Osteoblast (primary cell): Measurements from ENCODE around the gene SERINC3. TPM values are rescaled to one million over a fixed set of nuclear protein-coding genes. Genes with fewer than 3 reads are reported as not detected.

Experiments used
- DNase-seq: peaks from one replicate; pipeline ENCODE4 v3.0.0; 2011; ENCODE audit warnings: low spot score, mixed read lengths; ENCODE audit not compliant: insufficient read length; ENCODE audit errors: missing footprints
- H2AFZ ChIP-seq: 2 replicates; pipeline ENCODE4 v1.6.0; 2011; ENCODE audit warnings: mild to moderate bottlenecking, low read length
- H3K27ac ChIP-seq: 2 replicates; pipeline ENCODE4 v1.5.1; 2011; ENCODE audit warnings: mild to moderate bottlenecking, low read depth, low read length, moderate library complexity
- H3K27me3 ChIP-seq: 2 replicates; pipeline ENCODE4 v1.6.0; 2012; ENCODE audit warnings: mild to moderate bottlenecking, control low read depth, inconsistent platforms, low read length, moderate library complexity; ENCODE audit not compliant: insufficient read depth
- H3K36me3 ChIP-seq: 2 replicates; pipeline ENCODE4 v1.5.1; 2011; ENCODE audit warnings: mild to moderate bottlenecking, low read length, control low read depth, moderate library complexity; ENCODE audit not compliant: insufficient read depth
- H3K4me1 ChIP-seq: 2 replicates; pipeline ENCODE4 v1.5.1; 2011; ENCODE audit warnings: mild to moderate bottlenecking, low read length, control low read depth, moderate library complexity; ENCODE audit not compliant: insufficient read depth
- H3K4me2 ChIP-seq: 2 replicates; pipeline ENCODE4 v1.6.0; 2011; ENCODE audit warnings: mild to moderate bottlenecking, low read length; ENCODE audit not compliant: insufficient read depth
- H3K4me3 ChIP-seq: fragments of 200-600 bp; sonication (generic); 3 replicates; pipeline ENCODE4 v1.5.1; 2012; ENCODE audit warnings: mild to moderate bottlenecking, low read length, inconsistent platforms; ENCODE audit not compliant: insufficient read depth
- H3K79me2 ChIP-seq: 2 replicates; pipeline ENCODE4 v1.6.0; 2012; ENCODE audit warnings: mild to moderate bottlenecking, low read length, control low read depth, inconsistent platforms; ENCODE audit not compliant: insufficient read depth
- H3K9me3 ChIP-seq: 2 replicates; pipeline ENCODE4 v1.5.1; 2011; ENCODE audit warnings: low read depth, low read length, control low read depth
- H4K20me1 ChIP-seq: 2 replicates; pipeline ENCODE4 v1.6.0; 2012; ENCODE audit warnings: mild to moderate bottlenecking, low read length, control low read depth; ENCODE audit not compliant: insufficient read depth
- total RNA-seq: library from RNA; depleted of rRNA; stranded (reverse); fragments of >200 nt; gene quantifications from 2 replicates; pipeline ENCODE4 v1.2.3, GENCODE V29; 2012
- TF ChIP-seq, protein P1 (sequence below): IDR thresholded peaks from 2 replicates; pipeline ENCODE4 v1.5.1; 2011; ENCODE audit warnings: mild to moderate bottlenecking, low read depth, low read length, moderate library complexity; ENCODE audit errors: extremely low read depth

SERINC3 gene
- total RNA-seq, 1 donor = 167 TPM

DNA sequence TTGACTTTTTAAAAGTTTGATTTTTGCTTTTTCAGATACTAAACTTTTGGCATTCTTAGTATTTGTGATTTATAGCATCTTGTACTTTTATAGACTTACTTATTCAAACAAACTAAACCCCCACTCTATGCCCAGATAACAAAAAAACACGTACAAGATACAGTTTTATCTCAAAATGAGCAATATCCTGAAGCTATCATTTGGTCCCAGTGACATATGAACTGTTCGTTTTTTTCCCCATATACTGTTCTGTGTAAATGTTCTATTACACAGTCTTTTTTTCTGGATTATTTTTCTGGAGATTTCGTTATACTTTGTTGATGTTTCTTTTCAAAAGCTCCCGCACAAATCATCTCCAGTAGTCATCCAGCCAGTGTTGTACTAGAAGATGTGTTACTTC lies 27.3 kb upstream of the SERINC3 start:
- Histone ChIP-seq H3K4me1 (peaks cover 31% of the 10 kb centered on the region), H3K4me2 (peak overlapping the region; percentile 51), H3K79me2 (peaks cover 20% of the 10 kb centered on the region), H2AFZ (no peak overlapping the region), H3K9me3 (no peaks in the 10 kb centered on the region), H4K20me1 (no peaks in the 10 kb centered on the region), H3K27me3 (no peaks in the 10 kb centered on the region), H3K27ac (no peak overlapping the region), H3K4me3 (no peak overlapping the region), H3K36me3 (no peaks in the 10 kb centered on the region)
- TF ChIP-seq, protein P1, sequence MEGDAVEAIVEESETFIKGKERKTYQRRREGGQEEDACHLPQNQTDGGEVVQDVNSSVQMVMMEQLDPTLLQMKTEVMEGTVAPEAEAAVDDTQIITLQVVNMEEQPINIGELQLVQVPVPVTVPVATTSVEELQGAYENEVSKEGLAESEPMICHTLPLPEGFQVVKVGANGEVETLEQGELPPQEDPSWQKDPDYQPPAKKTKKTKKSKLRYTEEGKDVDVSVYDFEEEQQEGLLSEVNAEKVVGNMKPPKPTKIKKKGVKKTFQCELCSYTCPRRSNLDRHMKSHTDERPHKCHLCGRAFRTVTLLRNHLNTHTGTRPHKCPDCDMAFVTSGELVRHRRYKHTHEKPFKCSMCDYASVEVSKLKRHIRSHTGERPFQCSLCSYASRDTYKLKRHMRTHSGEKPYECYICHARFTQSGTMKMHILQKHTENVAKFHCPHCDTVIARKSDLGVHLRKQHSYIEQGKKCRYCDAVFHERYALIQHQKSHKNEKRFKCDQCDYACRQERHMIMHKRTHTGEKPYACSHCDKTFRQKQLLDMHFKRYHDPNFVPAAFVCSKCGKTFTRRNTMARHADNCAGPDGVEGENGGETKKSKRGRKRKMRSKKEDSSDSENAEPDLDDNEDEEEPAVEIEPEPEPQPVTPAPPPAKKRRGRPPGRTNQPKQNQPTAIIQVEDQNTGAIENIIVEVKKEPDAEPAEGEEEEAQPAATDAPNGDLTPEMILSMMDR = no peak
- no peak for DNase-seq

DNA sequence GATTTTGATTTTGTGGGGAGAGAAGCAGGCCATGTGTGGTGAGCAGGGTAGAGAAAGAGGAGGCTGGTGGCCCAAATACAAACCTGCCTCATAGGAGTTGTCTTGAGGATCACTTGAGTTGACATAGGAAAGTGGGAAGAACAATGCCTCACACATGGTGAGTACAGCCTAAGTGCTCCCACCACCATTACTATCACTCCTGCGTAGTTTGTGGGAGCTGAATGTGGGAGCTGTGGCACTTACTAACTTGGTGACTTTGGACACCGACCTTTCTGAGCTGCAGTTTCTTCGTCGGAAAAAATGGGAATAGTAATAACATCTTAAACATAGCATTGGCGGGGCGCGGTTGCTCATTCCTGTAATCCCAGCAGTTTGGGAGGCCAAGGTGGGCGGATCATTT lies 25.5 kb upstream of the SERINC3 start:
- Histone ChIP-seq H3K4me1 (peaks cover 24% of the 10 kb centered on the region), H3K79me2 (peaks cover 20% of the 10 kb centered on the region), H3K27ac (no peak overlapping the region), H3K9me3 (no peaks in the 10 kb centered on the region), H3K4me3 (no peak overlapping the region), H3K4me2 (no peak overlapping the region), H4K20me1 (no peaks in the 10 kb centered on the region), H3K36me3 (no peaks in the 10 kb centered on the region), H2AFZ (no peak overlapping the region), H3K27me3 (no peaks in the 10 kb centered on the region)
- TF ChIP-seq, protein P1 = no peak
- no peak for DNase-seq

DNA sequence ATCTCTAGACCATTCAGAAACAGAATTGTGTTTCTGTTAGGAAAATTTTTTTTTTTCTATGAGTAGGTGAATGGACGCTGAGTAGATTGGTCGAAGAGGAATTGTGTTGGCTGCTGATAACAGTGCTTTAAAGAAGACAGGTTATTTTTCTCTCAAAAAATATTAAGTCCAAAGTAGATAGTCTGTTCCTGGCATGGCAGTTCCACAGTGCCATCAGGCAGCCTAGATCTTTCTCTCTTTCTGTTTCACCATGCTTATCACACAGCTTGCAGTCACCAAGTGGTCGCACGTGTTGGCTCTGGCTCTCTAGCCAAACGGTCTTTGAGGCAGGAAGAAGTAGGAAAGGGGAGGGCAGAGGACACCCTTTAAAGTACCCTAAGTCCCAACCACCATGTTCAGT lies 22.4 kb upstream of the SERINC3 start:
- Histone ChIP-seq H3K79me2 (peaks cover 22% of the 10 kb centered on the region), H4K20me1 (no peaks in the 10 kb centered on the region), H3K4me3 (no peak overlapping the region), H3K9me3 (no peaks in the 10 kb centered on the region), H3K27me3 (no peaks in the 10 kb centered on the region), H3K36me3 (no peaks in the 10 kb centered on the region), H3K27ac (no peak overlapping the region), H3K4me2 (no peak overlapping the region), H3K4me1 (peaks cover 33% of the 10 kb centered on the region), H2AFZ (no peak overlapping the region)
- TF ChIP-seq, protein P1 = no peak
- DNase-seq = no peak

DNA sequence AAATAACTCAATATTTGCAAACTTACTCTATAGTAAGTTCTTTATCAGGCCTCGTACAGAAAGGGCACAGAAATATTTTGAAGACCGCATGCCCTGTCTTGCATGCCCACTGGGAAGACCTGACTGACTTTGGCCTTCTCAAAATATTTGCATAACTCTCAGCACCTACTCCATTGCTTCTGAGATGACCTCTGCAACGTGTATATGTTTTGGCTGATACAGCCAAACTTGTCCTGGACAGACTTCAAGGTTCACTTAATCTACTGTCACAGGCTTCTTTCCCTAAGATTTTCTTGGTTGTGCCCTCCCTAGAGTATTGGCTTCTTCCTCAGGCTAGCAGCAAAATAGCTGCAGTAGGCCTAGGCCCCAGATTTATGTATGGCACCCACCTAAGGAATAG lies 21.5 kb upstream of the SERINC3 start:
- no peaks in the 10 kb centered on the region for H3K9me3 ChIP-seq
- H3K4me3 ChIP-seq = no peak overlapping the region
- H2AFZ ChIP-seq = no peak overlapping the region
- no peaks in the 10 kb centered on the region for H4K20me1 ChIP-seq
- no peaks in the 10 kb centered on the region for H3K27me3 ChIP-seq
- TF ChIP-seq, protein P1 = no peak
- no peak overlapping the region for H3K4me2 ChIP-seq
- H3K36me3 ChIP-seq = no peaks in the 10 kb centered on the region
- H3K4me1 ChIP-seq = peaks cover 26% of the 10 kb centered on the region
- DNase-seq = no peak
- no peak overlapping the region for H3K27ac ChIP-seq
- H3K79me2 ChIP-seq = peaks cover 22% of the 10 kb centered on the region
